Measurements from ENCODE around the gene PHF20. TPM values are rescaled to one million over a fixed set of nuclear protein-coding genes. Genes with fewer than 3 reads are reported as not detected.

The PHF20 gene
- total RNA-seq, 1 donor from 2014 or later, result 76.1 TPM

DNA sequence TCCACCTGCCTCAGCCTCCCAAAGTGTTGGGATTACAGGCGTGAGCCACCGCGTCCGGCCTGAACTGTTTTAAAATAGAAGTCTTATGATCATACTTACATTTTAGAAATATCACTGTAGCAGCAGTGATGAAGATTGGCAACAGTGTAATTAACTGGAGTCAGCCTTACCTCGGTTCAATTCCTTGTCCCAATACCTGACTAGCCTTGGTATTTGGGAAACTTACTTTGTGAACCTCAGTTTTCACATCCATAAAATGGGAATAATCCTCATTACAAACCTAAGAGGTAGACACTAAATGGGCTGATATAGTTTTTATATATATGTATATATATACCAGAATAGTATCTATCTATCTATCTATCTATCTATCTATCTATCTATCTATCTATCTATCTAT, 19.3 kb downstream of the PHF20 start:
- DNase-seq, result no peak
- Mint-ChIP-seq H3K36me3 (ENCODE audit: unreplicated experiment) (no peaks in the 10 kb centered on the region), H3K4me3 (ENCODE audit: unreplicated experiment) (no peak overlapping the region), H3K27ac (ENCODE audit: unreplicated experiment) (no peak overlapping the region), H3K9me3 (ENCODE audit: unreplicated experiment) (peaks cover 3% of the 10 kb centered on the region), H3K27me3 (ENCODE audit: unreplicated experiment) (no peaks in the 10 kb centered on the region), H3K4me1 (ENCODE audit: low read depth, unreplicated experiment) (no peaks in the 10 kb centered on the region)
- TF ChIP-seq, protein P1, sequence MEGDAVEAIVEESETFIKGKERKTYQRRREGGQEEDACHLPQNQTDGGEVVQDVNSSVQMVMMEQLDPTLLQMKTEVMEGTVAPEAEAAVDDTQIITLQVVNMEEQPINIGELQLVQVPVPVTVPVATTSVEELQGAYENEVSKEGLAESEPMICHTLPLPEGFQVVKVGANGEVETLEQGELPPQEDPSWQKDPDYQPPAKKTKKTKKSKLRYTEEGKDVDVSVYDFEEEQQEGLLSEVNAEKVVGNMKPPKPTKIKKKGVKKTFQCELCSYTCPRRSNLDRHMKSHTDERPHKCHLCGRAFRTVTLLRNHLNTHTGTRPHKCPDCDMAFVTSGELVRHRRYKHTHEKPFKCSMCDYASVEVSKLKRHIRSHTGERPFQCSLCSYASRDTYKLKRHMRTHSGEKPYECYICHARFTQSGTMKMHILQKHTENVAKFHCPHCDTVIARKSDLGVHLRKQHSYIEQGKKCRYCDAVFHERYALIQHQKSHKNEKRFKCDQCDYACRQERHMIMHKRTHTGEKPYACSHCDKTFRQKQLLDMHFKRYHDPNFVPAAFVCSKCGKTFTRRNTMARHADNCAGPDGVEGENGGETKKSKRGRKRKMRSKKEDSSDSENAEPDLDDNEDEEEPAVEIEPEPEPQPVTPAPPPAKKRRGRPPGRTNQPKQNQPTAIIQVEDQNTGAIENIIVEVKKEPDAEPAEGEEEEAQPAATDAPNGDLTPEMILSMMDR (IDR thresholded peaks at IDR 0.05; ENCODE audit: partially characterized antibody, unreplicated experiment), result no peak

DNA sequence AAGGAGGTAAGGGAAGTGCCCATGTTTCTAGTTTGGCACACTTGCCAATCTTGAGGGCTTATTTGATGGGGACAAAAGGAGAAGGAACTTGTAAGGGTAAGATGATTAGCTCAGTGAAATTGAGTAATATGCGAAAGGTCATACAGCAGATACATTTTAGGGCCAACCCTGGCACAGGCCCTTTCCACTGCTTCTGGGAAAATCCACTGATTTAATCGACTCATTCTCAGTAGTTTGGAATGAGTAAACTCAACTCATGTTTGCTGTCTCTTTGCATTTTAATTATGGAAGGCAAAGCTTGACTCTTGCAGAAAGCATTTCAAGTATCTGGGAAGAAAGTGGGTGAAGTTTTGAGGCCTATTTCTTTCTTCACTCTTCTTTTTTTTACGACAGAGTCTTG, 20.0 kb downstream of the PHF20 start:
- Mint-ChIP-seq H3K4me3 (ENCODE audit: unreplicated experiment) (no peak overlapping the region), H3K27me3 (ENCODE audit: unreplicated experiment) (no peaks in the 10 kb centered on the region), H3K27ac (ENCODE audit: unreplicated experiment) (no peak overlapping the region), H3K9me3 (ENCODE audit: unreplicated experiment) (peaks cover 3% of the 10 kb centered on the region), H3K4me1 (ENCODE audit: low read depth, unreplicated experiment) (no peaks in the 10 kb centered on the region), H3K36me3 (ENCODE audit: unreplicated experiment) (no peaks in the 10 kb centered on the region)
- TF ChIP-seq, protein P1 (IDR thresholded peaks at IDR 0.05; ENCODE audit: partially characterized antibody, unreplicated experiment), result no peak
- DNase-seq, result no peak

DNA sequence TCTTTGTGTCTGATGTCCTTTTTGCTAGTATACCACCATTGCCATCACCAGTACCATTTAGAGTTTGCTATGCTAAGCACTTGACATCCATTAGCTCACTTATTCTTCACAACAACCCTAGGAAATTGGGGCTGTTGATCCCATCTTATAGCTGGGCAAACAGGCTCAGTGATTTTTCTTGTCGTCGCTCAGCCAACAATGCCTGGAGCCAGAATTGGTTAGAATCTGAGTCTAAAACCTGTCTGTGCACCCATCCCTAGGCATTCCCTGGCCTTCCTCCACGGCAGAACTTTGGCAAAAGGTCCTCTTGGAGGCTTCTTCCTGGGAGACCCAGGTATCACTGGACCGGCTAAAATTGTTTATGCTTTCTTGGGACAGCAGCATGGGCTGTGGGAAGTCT, 20.9 kb downstream of the PHF20 start:
- TF ChIP-seq, protein P1 (IDR thresholded peaks at IDR 0.05; ENCODE audit: partially characterized antibody, unreplicated experiment), result no peak
- H3K27me3 Mint-ChIP-seq (ENCODE audit: unreplicated experiment), result no peaks in the 10 kb centered on the region
- H3K4me1 Mint-ChIP-seq (ENCODE audit: low read depth, unreplicated experiment), result no peaks in the 10 kb centered on the region
- DNase-seq, result no peak
- no peak overlapping the region for H3K4me3 Mint-ChIP-seq (ENCODE audit: unreplicated experiment)
- H3K27ac Mint-ChIP-seq (ENCODE audit: unreplicated experiment), result no peak overlapping the region
- peaks cover 3% of the 10 kb centered on the region for H3K9me3 Mint-ChIP-seq (ENCODE audit: unreplicated experiment)
- H3K36me3 Mint-ChIP-seq (ENCODE audit: unreplicated experiment), result no peaks in the 10 kb centered on the region

DNA sequence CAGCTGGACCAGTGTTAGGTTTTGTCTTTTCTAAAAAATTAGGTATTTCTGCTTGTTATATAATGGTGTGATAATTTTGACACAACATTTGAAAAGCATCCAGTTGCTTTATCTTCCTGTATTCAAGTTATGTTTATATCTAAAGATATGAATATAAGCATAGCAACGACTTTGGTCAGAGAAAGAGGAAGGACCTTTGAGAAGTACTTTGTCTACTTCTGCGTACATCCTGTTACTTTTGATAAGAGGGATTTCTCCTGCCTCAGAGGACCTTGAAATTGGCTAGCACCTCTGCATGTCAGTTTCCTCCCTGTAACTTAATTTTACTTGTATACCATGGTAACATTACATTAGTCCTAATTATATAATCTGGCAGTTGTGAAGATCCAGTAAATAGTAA, 24.8 kb downstream of the PHF20 start:
- H3K4me1 Mint-ChIP-seq (ENCODE audit: low read depth, unreplicated experiment), result peaks cover 8% of the 10 kb centered on the region
- DNase-seq, result no peak
- H3K36me3 Mint-ChIP-seq (ENCODE audit: unreplicated experiment), result no peaks in the 10 kb centered on the region
- H3K27me3 Mint-ChIP-seq (ENCODE audit: unreplicated experiment), result peaks cover 4% of the 10 kb centered on the region
- H3K9me3 Mint-ChIP-seq (ENCODE audit: unreplicated experiment), result peaks cover 4% of the 10 kb centered on the region
- TF ChIP-seq, protein P1 (IDR thresholded peaks at IDR 0.05; ENCODE audit: partially characterized antibody, unreplicated experiment), result no peak
- no peak overlapping the region for H3K4me3 Mint-ChIP-seq (ENCODE audit: unreplicated experiment)
- H3K27ac Mint-ChIP-seq (ENCODE audit: unreplicated experiment), result no peak overlapping the region

- peaks cover 11% of the 10 kb centered on the region for H3K4me1 Mint-ChIP-seq (ENCODE audit: low read depth, unreplicated experiment)
- H3K27ac Mint-ChIP-seq (ENCODE audit: unreplicated experiment), result peak overlapping the region; percentile 57
- DNase-seq, result no peak
These were observed 30.1 kb downstream of the PHF20 start for GRCh38 chr20:35801865-35802264.

More at GRCh38 chr20:35801865-35802264, 30.1 kb downstream of the PHF20 start:
- H3K27me3 Mint-ChIP-seq (ENCODE audit: unreplicated experiment), result peaks cover 4% of the 10 kb centered on the region
- H3K9me3 Mint-ChIP-seq (ENCODE audit: unreplicated experiment), result peaks cover 2% of the 10 kb centered on the region
- TF ChIP-seq, protein P1 (IDR thresholded peaks at IDR 0.05; ENCODE audit: partially characterized antibody, unreplicated experiment), result no peak
- H3K36me3 Mint-ChIP-seq (ENCODE audit: unreplicated experiment), result no peaks in the 10 kb centered on the region
- no peak overlapping the region for H3K4me3 Mint-ChIP-seq (ENCODE audit: unreplicated experiment)
